Measurements from ENCODE around the gene ARSA.
"Not testable (repeated sequence)": the region's sequence is repeated elsewhere in the genome, so short reads cannot be mapped to it uniquely, and the experiment has no call there.

The ARSA gene

DNA sequence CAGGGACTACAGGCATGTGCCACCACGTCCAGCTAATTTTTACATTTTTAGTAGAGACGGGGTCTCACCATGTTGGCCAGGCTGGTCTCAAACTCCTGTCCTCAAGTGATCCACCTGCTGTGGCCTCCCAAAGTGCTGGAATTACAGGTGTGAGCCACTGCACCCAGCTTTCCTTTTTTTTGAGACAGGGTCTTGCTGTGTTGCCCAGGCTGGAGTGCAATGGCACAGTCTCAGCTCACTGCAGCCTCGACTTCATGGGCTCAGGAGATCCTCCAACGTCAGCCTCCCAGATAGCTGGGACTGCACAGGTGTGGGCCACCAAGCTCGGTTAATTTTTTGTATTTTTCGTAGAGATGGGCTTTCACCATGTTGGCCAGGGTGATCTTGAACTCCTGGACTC is 26.7 kb upstream of the ARSA start:
- H3K27ac ChIP-seq (ENCODE audit: extremely low read depth, low read depth, low read length); POLR2A ChIA-PET; H3K9me3 ChIP-seq (ENCODE audit: control insufficient read depth, insufficient read depth, low read depth, low read length); CTCF ChIA-PET; H3K4me1 ChIP-seq (ENCODE audit: control insufficient read depth, insufficient read depth, low read length); H3K36me3 ChIP-seq (ENCODE audit: control insufficient read depth in 2 of 2, insufficient read depth in 1 of 2, low read length in 2 of 2); H3K4me3 ChIP-seq (ENCODE audit: low read depth, low read length): not testable (repeated sequence)
- TF ChIP-seq ZNF121 (tag by site-specific recombination; IDR thresholded peaks at IDR 0.05): peak; percentile 51; the same call in 1 of the 2 replicates

DNA sequence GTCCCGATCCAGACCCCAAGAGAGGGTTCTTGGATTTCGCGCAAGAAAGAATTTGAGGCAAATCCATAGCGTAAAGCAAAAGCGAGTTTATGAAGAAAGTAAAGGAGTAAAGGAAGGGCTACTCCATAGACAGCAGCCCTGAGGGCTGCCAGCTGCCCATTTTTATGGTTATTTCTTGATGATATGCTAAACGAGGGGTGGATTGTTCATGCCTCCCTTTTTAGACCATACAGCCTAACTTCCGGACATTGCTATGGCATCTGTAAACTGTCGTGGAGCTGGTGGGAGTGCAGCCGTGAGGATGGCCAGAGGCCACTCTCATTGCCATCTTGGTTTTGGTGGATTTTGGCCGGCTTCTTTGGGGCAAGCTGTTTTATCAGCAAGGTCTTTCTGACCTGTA is 25.3 kb upstream of the ARSA start:
- Histone ChIP-seq H3K9me3 (ENCODE audit: control insufficient read depth, insufficient read depth, low read depth, low read length) (no peaks in the 10 kb centered on the region), H3K36me3 (ENCODE audit: control insufficient read depth in 2 of 2, insufficient read depth in 1 of 2, low read length in 2 of 2) (no peaks in the 10 kb centered on the region), H3K4me3 (ENCODE audit: low read depth, low read length) (no peak overlapping the region), H3K4me1 (ENCODE audit: control insufficient read depth, insufficient read depth, low read length) (no peaks in the 10 kb centered on the region), H3K27ac (ENCODE audit: extremely low read depth, low read depth, low read length) (no peak overlapping the region)
- TF ChIP-seq HOXC10 (CRISPR knock-in tag; IDR thresholded peaks at IDR 0.05) (no peak), ZNF561 (tag by site-specific recombination; IDR thresholded peaks at IDR 0.05; ENCODE audit: borderline replicate concordance) (no peak), ZNF596 (tag by site-specific recombination; IDR thresholded peaks at IDR 0.05) (no peak), ZNF624 (tag by site-specific recombination; IDR thresholded peaks at IDR 0.05) (no peak), TCF7L2 (IDR thresholded peaks at IDR 0.05; ENCODE audit: borderline replicate concordance, low read depth, low read length) (no peak), ZNF214 (tag by site-specific recombination; IDR thresholded peaks at IDR 0.05; ENCODE audit: borderline replicate concordance) (no peak), ZFP69B (tag by site-specific recombination; IDR thresholded peaks at IDR 0.05) (no peak), ZNF155 (tag by site-specific recombination; IDR thresholded peaks at IDR 0.05) (no peak), ZXDB (tag by site-specific recombination; IDR thresholded peaks at IDR 0.05) (no peak), ZNF423 (tag by site-specific recombination; IDR thresholded peaks at IDR 0.05) (no peak), WT1 (tag by site-specific recombination; IDR thresholded peaks at IDR 0.05) (no peak), GLIS2 (tag by site-specific recombination; IDR thresholded peaks at IDR 0.05) (no peak), GLIS1 (tag by site-specific recombination; IDR thresholded peaks at IDR 0.05) (no peak), MEIS1 (CRISPR knock-in tag; IDR thresholded peaks at IDR 0.05; ENCODE audit: borderline replicate concordance) (no peak)
- TF ChIP-seq, protein P1, sequence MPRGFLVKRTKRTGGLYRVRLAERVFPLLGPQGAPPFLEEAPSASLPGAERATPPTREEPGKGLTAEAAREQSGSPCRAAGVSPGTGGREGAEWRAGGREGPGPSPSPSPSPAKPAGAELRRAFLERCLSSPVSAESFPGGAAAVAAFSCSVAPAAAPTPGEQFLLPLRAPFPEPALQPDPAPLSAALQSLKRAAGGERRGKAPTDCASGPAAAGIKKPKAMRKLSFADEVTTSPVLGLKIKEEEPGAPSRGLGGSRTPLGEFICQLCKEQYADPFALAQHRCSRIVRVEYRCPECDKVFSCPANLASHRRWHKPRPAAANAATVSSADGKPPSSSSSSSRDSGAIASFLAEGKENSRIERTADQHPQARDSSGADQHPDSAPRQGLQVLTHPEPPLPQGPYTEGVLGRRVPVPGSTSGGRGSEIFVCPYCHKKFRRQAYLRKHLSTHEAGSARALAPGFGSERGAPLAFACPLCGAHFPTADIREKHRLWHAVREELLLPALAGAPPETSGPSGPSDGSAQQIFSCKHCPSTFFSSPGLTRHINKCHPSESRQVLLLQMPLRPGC (tag by site-specific recombination; IDR thresholded peaks at IDR 0.05): no peak
- TF ChIP-seq, protein P2, sequence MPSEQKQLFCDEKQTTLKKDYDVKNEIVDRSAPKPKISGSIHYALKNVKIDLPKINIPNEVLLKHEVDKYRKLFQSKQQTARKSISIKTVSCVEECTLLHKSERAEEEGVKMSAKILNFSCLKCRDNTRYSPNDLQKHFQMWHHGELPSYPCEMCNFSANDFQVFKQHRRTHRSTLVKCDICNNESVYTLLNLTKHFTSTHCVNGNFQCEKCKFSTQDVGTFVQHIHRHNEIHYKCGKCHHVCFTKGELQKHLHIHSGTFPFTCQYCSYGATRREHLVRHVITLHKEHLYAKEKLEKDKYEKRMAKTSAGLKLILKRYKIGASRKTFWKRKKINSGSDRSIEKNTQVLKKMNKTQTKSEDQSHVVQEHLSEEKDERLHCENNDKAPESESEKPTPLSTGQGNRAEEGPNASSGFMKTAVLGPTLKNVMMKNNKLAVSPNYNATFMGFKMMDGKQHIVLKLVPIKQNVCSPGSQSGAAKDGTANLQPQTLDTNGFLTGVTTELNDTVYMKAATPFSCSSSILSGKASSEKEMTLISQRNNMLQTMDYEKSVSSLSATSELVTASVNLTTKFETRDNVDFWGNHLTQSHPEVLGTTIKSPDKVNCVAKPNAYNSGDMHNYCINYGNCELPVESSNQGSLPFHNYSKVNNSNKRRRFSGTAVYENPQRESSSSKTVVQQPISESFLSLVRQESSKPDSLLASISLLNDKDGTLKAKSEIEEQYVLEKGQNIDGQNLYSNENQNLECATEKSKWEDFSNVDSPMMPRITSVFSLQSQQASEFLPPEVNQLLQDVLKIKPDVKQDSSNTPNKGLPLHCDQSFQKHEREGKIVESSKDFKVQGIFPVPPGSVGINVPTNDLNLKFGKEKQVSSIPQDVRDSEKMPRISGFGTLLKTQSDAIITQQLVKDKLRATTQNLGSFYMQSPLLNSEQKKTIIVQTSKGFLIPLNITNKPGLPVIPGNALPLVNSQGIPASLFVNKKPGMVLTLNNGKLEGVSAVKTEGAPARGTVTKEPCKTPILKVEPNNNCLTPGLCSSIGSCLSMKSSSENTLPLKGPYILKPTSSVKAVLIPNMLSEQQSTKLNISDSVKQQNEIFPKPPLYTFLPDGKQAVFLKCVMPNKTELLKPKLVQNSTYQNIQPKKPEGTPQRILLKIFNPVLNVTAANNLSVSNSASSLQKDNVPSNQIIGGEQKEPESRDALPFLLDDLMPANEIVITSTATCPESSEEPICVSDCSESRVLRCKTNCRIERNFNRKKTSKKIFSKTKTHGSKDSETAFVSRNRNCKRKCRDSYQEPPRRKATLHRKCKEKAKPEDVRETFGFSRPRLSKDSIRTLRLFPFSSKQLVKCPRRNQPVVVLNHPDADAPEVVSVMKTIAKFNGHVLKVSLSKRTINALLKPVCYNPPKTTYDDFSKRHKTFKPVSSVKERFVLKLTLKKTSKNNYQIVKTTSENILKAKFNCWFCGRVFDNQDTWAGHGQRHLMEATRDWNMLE (tag by site-specific recombination; conservative IDR thresholded peaks at IDR 0.05; ENCODE audit: low read depth): no peak
- TF ChIP-seq, protein P3, sequence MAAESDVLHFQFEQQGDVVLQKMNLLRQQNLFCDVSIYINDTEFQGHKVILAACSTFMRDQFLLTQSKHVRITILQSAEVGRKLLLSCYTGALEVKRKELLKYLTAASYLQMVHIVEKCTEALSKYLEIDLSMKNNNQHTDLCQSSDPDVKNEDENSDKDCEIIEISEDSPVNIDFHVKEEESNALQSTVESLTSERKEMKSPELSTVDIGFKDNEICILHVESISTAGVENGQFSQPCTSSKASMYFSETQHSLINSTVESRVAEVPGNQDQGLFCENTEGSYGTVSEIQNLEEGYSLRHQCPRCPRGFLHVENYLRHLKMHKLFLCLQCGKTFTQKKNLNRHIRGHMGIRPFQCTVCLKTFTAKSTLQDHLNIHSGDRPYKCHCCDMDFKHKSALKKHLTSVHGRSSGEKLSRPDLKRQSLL (tag by site-specific recombination; IDR thresholded peaks at IDR 0.05): no peak
- TF ChIP-seq, protein P4, sequence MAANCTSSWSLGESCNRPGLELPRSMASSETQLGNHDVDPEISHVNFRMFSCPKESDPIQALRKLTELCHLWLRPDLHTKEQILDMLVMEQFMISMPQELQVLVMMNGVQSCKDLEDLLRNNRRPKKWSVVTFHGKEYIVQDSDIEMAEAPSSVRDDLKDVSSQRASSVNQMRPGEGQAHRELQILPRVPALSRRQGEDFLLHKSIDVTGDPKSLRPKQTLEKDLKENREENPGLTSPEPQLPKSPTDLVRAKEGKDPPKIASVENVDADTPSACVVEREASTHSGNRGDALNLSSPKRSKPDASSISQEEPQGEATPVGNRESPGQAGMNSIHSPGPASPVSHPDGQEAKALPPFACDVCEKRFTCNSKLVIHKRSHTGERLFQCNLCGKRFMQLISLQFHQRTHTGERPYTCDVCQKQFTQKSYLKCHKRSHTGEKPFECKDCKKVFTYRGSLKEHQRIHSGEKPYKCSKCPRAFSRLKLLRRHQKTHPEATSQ (tag by site-specific recombination; IDR thresholded peaks at IDR 0.05): no peak
- TF ChIP-seq, protein P5, sequence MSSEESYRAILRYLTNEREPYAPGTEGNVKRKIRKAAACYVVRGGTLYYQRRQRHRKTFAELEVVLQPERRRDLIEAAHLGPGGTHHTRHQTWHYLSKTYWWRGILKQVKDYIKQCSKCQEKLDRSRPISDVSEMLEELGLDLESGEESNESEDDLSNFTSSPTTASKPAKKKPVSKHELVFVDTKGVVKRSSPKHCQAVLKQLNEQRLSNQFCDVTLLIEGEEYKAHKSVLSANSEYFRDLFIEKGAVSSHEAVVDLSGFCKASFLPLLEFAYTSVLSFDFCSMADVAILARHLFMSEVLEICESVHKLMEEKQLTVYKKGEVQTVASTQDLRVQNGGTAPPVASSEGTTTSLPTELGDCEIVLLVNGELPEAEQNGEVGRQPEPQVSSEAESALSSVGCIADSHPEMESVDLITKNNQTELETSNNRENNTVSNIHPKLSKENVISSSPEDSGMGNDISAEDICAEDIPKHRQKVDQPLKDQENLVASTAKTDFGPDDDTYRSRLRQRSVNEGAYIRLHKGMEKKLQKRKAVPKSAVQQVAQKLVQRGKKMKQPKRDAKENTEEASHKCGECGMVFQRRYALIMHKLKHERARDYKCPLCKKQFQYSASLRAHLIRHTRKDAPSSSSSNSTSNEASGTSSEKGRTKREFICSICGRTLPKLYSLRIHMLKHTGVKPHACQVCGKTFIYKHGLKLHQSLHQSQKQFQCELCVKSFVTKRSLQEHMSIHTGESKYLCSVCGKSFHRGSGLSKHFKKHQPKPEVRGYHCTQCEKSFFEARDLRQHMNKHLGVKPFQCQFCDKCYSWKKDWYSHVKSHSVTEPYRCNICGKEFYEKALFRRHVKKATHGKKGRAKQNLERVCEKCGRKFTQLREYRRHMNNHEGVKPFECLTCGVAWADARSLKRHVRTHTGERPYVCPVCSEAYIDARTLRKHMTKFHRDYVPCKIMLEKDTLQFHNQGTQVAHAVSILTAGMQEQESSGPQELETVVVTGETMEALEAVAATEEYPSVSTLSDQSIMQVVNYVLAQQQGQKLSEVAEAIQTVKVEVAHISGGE (tag by site-specific recombination; conservative IDR thresholded peaks at IDR 0.05; ENCODE audit: low read depth): no peak
- CTCF ChIA-PET: interaction anchor here (0.7 to 1.1 kb wide), 2 partner anchors 12 to 117 kb away, joined by 3 to 4 read pairs; no protein-coding TSS in a partner anchor
- POLR2A ChIA-PET: no interaction called here
